Esophagus squamous epithelium (tissue), 5 donors: ENCODE results near the gene RNF123. TPM values are rescaled to one million over a fixed set of nuclear protein-coding genes. Genes with fewer than 3 reads are reported as not detected.

ENCODE experiments used
- DNase-seq: peaks from one replicate; lab custom pipeline; 2025; lab: John Stamatoyannopoulos, UW
- H3K27ac ChIP-seq, 4 donors: fragments of 200-600 bp; sonication (generic); one replicate each; pipeline ENCODE4 v1.5.1; 2016 to 2019; ENCODE audit warnings: mild to moderate bottlenecking in 1 of 4
- H3K27me3 ChIP-seq, 4 donors: fragments of 200-600 bp; sonication (generic); 1 replicate in 3 of 4; 2 replicates in 1 of 4; pipeline versions ENCODE4 v1.5.1 to v1.6.0; 2017 to 2021; ENCODE audit warnings: antibody characterized with exemption in 1 of 4
- H3K36me3 ChIP-seq, 3 donors: fragments of 200-600 bp; sonication (generic); one replicate each; pipeline ENCODE4 v1.5.1; 2016 to 2019
- H3K4me1 ChIP-seq, 3 donors: fragments of 200-600 bp; sonication (generic); one replicate each; pipeline ENCODE4 v1.5.1; 2017 to 2019
- H3K4me3 ChIP-seq, 4 donors: fragments of 200-600 bp; sonication (generic); 1 replicate in 3 of 4; 2 replicates in 1 of 4; pipeline ENCODE4 v1.5.1; 2016 to 2019; ENCODE audit warnings: mild to moderate bottlenecking in 2 of 4, moderate library complexity in 1 of 4
- H3K9me3 ChIP-seq, 3 donors: fragments of 200-600 bp; sonication (generic); one replicate each; pipeline ENCODE4 v1.5.1; 2016 to 2019
- CTCF ChIP-seq, 6 experiments: fragments of 450-650 bp in 4 of 6; fragments of 200-600 bp in 2 of 6; sonication (generic) in 2 of 6; IDR thresholded peaks; one replicate each; pipeline ENCODE4 v1.5.1; 2016 to 2019; ENCODE audit warnings: antibody characterized with exemption in 6 of 6, mild to moderate bottlenecking in 4 of 6, moderate library complexity in 4 of 6
- POLR2A ChIP-seq, 4 donors: fragments of 450-650 bp; IDR thresholded peaks; one replicate each; pipeline ENCODE4 v1.6.1; 2017; ENCODE audit warnings: antibody characterized with exemption in 4 of 4, mild to moderate bottlenecking in 4 of 4, moderate library complexity in 3 of 4
- WGBS, 2 donors: methylation state at CpG; one replicate each; pipeline ENCODE4 v1.1.5; 2018; 5-methylcytosine and 5-hydroxymethylcytosine counted together
- intact Hi-C: fragments of 100-400 bp; cut with DNase I; formaldehyde crosslinking; loops from one replicate; pipeline ENCODE4 v1.15.0; 2022
- total RNA-seq, 4 donors: library from RNA; depleted of rRNA; stranded (reverse); fragments of >200 nt; gene quantifications; one replicate each; pipeline ENCODE4 v1.1.0, GENCODE V29; 2016
- donor health status: DM: yes; HTN: yes; CAD: no.

The RNF123 gene
- total RNA-seq, 4 donors from 2014 or later: 14.7 to 21.8 (median 15.8) TPM

- Histone ChIP-seq H3K4me3 (no peak overlapping the region), H3K27ac (no peak overlapping the region), H3K27me3 (no peaks in the 10 kb centered on the region), H3K4me1 (peaks cover 4 to 24% (median 6%) of the 10 kb centered on the region in 3 donors), H3K9me3 (no peaks in the 10 kb centered on the region), H3K36me3 (peaks cover 0 to 38% (median 4%) of the 10 kb centered on the region in 3 donors)
- TF ChIP-seq POLR2A (IDR thresholded peaks at IDR 0.05) (no peak), CTCF (IDR thresholded peaks at IDR 0.05) (no peak)
- intact Hi-C loops: no loop called here
- DNase-seq: no peak
- 93 to 96% methylated on average over 4 of the region's 4 CpGs for WGBS, 2 donors
Observed at GRCh38 chr3:49751501-49751900, 62.1 kb downstream of the RNF123 start.

GRCh38 chr3:49754536-49754935 is 65.2 kb downstream of the RNF123 start:
- Histone ChIP-seq H3K27me3 (no peaks in the 10 kb centered on the region), H3K4me1 (peaks cover 4 to 24% (median 6%) of the 10 kb centered on the region in 3 donors), H3K36me3 (peaks cover 0 to 14% (median 0%) of the 10 kb centered on the region in 3 donors), H3K27ac (no peak overlapping the region), H3K9me3 (no peaks in the 10 kb centered on the region), H3K4me3 (no peak overlapping the region)
- intact Hi-C loops: no loop called here
- no peak for DNase-seq
- WGBS, 2 donors: 75 to 100% methylated on average over 1 of the region's 1 CpG
- no peak for TF ChIP-seq POLR2A (IDR thresholded peaks at IDR 0.05)
- TF ChIP-seq CTCF (IDR thresholded peaks at IDR 0.05): no peak

- TF ChIP-seq POLR2A (IDR thresholded peaks at IDR 0.05) (no peak), CTCF (IDR thresholded peaks at IDR 0.05) (no peak)
- H3K36me3 ChIP-seq: peaks cover 0 to 4% (median 0%) of the 10 kb centered on the region in 3 donors
- H3K4me1 ChIP-seq: peaks cover 4 to 24% (median 6%) of the 10 kb centered on the region in 3 donors
- intact Hi-C loops: no loop called here
- DNase-seq: no peak
- H3K4me3 ChIP-seq: no peak overlapping the region
- H3K9me3 ChIP-seq: no peaks in the 10 kb centered on the region
- H3K27me3 ChIP-seq: no peaks in the 10 kb centered on the region
- WGBS, 2 donors: 63 to 85% methylated on average over 1 of the region's 1 CpG
- H3K27ac ChIP-seq: no peak overlapping the region
Observed at GRCh38 chr3:49756036-49756435, 66.7 kb downstream of the RNF123 start.

GRCh38 chr3:49757197-49757596 is 67.8 kb downstream of the RNF123 start:
- H3K4me1 ChIP-seq: peaks cover 4 to 24% (median 6%) of the 10 kb centered on the region in 3 donors

GRCh38 chr3:49759226-49759625 is 69.9 kb downstream of the RNF123 start:
- Histone ChIP-seq H3K27ac (no peak overlapping the region), H3K4me1 (peaks cover 0 to 11% (median 6%) of the 10 kb centered on the region in 3 donors), H3K27me3 (no peaks in the 10 kb centered on the region), H3K36me3 (peaks cover 0 to 23% (median 0%) of the 10 kb centered on the region in 3 donors), H3K4me3 (no peak overlapping the region), H3K9me3 (no peaks in the 10 kb centered on the region)
- no peak for DNase-seq
- intact Hi-C loops: no loop called here
- 10 to 50% methylated on average over 1 of the region's 1 CpG for WGBS, 2 donors
- TF ChIP-seq CTCF (IDR thresholded peaks at IDR 0.05): no peak
- no peak for TF ChIP-seq POLR2A (IDR thresholded peaks at IDR 0.05)

More at GRCh38 chr3:49757197-49757596, 67.8 kb downstream of the RNF123 start:
- no peak for DNase-seq
- Histone ChIP-seq H3K9me3 (no peaks in the 10 kb centered on the region), H3K27me3 (no peaks in the 10 kb centered on the region), H3K4me3 (no peak overlapping the region), H3K36me3 (peaks cover 0 to 8% (median 0%) of the 10 kb centered on the region in 3 donors), H3K27ac (no peak overlapping the region)
- no peak for TF ChIP-seq POLR2A (IDR thresholded peaks at IDR 0.05)
- TF ChIP-seq CTCF (IDR thresholded peaks at IDR 0.05): no peak
- intact Hi-C loops: no loop called here
- WGBS, 2 donors: 68 to 72% methylated on average over 2 of the region's 2 CpGs
